ENCODE data around the gene SH3BGRL2.
"Not testable (repeated sequence)": the region's sequence is repeated elsewhere in the genome, so short reads cannot be mapped to it uniquely, and the experiment has no call there.

SH3BGRL2 gene

DNA sequence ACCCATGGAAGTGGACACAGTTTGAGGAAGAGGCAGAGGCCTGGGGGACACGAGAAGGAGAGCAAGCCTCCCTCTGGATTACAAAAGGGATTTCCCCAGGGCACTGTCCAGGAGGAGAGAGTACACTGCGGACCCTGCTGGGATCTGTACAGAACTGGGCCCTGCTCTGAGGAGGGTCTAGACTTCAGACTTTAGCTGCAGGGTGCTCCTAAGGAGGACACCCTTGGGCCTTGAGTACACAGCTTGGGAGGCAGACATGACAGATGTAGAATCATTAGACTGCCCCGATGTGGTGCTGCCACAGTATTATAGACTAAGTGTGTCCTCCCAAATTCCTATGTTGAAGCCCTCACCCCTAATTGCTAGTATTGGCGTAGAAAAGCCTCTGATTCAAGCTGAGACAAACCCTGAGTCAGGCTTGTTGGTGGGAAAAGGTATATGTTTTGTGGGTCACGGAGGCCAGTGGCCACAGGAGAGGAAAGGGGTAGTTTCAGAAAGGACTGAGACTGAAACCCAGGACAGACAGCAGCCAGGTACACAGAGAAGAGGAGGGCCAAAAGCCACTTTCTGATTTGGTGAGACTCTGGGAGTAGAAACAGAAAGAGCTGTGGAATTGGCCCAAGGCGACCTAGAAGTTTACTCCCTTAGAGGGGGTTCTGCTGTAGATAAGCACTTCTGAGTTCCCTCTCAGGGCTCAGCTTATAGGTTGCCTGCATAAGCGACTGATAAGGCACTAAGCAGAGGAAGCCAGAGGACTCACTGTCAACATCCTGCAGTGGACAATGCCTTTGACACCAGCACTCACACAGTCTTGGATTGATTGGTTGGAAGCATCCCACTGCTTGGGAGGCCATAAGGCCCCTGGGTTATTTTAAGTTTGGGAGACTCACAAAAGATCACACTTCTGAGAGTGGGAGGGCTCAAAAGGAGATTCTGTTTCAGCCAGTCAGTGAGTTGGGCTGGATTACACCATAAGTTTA lies 16.5 kb upstream of the SH3BGRL2 start:
- no peak for DNase-seq (ENCODE audit: low read depth)

DNA sequence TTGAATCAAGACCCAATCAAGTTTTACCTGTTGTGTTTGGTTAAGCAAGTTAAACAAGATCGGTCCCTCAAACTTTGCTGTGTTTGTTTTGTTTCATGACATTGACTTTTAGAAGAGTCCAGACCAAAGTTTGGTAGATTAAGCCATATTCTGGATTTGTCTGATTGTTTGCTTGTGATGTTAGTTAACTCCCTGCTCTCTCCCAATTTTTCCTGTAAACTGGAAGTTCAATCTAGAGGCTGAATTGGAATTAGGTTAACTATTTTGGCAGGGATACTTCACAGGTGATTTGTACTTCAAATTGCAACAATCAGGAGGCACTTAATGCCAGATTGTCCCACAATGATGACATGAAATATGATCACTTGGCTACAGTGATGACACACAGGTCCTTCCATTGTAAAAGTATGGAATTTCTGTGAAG lies 13.6 kb upstream of the SH3BGRL2 start:
- DNase-seq (ENCODE audit: low read depth), result no peak

DNA sequence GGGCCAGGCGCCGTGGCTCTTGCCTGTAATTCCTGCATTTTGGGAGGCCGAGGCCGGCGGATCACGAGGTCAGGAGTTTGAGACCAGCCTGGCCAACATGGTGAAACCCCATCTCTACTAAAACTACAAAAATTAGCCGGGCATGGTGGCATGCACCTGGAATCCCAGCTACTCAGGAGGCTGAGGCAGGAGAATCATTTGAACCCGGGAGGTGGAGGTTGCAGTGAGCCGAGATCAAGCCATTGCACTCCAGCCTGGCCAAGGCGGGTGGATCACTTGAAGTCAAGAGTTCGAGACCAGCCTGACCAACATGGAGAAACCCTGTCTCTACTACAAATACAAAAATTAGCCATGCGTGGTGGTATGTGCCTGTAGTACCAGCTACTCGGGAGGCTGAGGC lies 12.7 kb upstream of the SH3BGRL2 start:
- DNase-seq (ENCODE audit: low read depth), result not testable (repeated sequence)

DNA sequence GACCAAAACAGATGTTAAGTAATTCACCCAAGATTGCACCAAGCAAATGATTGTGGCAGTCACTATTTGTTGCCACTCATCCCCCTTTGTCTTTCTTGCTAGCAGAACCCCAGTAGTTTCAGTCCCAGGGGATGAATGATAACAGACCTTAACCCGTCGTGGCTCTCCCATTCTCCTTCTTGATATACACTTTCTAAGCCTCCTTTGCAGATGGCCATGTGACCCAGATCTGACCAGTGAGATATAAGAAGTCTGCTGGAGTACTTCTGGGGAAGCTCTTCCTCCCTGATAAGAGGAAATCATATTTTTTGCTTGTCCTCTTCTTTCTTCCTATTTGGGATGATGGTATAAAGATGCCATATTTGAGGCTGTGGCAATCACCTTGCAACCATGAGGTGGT lies 9.6 kb upstream of the SH3BGRL2 start:
- DNase-seq (ENCODE audit: low read depth), result no peak

DNA sequence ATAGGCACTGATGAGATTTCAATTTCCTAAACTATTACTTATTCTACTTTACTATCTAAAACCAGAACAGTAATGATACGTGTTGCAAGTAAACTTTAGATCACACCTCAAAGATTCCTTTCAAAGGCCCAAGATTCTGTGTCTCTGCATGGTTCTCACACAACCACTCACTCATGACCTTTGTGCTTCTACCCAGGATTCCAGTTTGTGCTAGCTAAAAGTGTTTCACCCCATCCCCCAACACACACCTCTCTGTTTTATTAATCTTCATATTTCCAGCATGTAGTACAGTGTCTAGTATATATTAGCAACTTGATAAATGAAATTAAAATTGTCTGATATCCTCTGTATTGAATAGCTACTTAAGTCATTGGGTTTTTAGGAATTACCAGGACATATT lies 8.8 kb upstream of the SH3BGRL2 start:
- DNase-seq (ENCODE audit: low read depth), result no peak

DNA sequence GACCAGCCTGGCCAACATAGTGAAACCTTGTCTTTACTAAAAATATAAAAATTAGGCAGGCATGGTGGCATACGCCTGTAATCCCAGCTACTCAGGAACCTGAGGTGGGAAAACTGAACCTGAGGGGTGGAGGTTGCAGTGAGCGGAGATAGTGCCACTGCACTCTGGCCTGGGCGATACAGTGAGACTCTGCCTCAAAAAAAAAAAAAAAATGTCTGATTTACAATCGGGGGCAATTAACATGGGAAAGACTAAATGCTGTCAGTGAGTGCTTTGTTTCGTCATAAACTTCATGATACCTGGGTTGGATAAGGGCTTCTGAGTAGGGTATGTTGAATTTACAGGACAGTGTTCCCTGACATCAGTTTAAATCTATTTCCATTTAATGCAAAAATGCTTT lies 8.0 kb upstream of the SH3BGRL2 start:
- no peak for DNase-seq (ENCODE audit: low read depth)

DNA sequence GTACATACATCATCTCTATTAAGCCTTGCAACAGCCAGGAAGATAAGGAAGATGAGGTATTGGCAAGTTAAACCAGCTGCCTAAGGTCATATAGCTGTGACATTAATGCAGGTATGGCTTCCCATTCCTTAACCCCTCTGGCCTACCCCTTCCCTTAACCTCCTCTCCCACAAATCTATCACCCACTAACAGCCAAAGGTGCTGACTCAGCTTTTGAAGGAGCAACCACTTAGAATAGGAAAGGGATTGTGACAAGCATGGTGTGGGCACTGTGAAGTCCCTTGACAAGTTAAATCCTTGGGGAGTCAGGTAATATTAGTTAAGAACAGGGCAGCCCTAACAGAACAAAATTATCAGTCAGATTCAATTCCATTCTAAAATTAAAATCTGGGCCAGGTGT lies 5.4 kb upstream of the SH3BGRL2 start:
- no peak for DNase-seq (ENCODE audit: low read depth)

DNA sequence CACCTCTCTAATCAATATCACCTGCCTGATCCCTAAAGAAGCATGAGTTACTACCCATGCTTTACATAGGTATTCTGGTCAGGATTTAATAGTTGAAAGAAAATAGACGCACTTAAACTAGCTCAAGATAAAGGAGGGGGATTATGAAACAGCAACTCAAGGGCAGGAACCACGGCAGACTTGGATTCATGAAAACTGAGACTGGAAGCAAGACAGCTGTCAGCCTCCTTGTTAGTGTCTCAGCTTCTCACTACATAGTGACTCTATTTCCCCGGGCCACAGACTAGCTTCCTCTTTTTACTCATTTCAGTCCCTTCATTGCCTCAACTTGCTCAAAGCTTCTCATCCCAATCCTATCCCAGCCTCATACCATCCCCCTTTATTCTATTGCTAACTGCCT lies 4.3 kb upstream of the SH3BGRL2 start:
- DNase-seq (ENCODE audit: low read depth), result no peak

DNA sequence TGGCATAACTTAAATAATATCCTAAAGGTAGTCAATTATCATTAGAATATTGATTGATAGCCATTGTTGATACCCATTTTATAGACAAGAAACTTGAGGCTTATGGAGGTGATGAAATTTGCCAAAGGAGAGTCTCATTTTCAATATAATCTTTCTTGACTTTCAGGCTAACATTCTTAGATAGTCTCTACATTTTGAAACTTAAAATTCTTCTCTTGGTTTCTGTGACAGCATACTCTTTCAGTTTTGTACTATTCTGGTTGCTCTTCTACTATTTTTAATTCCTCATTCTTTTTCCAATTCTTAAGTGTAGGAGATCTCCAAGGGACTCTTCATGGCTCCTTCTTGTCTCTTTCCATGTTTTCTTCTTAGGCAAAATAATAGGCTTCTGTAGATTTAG lies 3.7 kb upstream of the SH3BGRL2 start:
- DNase-seq (ENCODE audit: low read depth), result no peak

DNA sequence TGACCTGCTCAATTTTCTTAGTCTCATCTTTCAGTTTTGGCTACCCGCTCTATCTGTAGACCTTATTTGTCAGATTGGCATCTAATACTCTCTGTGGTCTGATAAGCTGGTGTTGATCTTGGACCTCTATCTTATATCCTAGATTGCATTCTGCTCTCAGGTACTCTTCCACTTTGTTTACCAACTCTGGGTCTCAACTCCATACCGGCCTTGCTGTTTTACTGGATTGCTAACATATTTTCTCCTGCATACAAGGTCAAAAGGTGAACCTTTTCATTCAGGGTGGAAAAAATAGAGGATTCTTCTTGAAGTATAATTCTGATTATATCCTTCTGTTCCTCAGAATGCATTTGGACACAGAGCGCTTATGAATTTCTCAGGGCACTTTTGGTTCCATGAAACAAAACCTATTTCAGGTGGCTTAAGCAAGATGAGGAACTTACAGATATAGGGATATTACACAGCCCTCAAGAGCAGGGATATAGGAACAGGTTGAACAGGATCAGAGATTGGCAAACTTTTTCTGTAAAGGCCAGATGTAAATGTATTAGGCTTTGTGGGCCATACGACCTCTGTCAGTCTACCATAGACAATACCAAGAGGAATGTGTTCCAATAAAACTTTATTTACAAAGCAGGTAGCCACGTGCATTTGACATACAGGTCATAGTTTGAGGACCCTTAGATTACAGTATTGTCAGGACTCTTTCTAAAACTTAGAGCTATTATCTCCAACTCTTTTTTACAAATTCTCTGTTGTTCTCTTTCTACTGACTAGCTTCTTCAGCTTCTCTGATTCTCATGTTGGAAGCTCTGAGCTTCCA lies 2.5 kb upstream of the SH3BGRL2 start:
- DNase-seq (ENCODE audit: low read depth), result no peak

DNA sequence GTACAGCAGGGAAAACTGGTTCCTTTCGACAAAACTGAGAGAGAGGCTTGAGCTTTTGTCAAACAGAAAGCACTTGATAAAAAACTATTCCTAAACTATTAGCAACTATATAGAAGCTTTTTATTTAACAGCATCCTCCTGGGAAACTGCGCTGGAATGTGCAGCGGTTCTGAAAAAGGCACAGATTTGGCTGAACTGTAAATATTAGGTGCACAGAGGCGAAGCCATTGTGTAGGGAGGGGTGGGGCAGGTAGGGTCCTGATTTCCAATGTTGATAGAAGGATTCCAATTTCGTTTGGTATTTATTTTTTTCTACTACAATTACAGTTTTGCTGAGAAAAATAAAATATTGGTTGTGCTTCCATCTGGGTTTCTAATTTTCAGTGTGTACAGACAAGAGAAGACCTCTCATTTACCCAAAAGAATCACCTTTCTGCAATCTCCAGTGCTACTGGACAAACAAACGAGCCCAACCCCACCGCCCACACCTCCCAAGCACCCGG lies 698 bp upstream of the SH3BGRL2 start:
- no peak for DNase-seq (ENCODE audit: low read depth)

DNA sequence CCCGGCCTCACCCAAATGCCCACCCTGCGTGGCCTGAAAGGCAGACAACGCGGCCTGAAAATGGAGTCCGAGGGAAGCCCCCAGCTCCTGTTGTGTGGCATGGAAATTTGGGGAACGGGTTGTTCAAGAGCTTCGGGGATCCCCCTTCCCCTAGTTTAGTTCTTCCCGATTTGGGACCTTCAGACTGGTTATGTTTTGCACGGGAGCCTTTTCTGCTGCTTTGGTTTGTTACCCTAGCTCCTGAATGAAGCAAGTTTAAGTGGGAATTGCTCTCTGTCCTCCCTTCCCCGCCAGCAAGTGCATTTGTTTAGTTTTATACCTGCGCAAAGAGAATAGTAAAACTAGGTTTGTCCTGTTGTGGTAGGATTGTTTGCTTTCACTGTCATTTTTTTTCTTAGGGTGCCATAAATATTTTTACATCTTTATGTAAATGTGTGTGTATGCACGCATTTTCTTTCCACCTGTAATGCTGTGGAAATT lies 604 bp downstream of the SH3BGRL2 start:
- no peak for DNase-seq (ENCODE audit: low read depth)

DNA sequence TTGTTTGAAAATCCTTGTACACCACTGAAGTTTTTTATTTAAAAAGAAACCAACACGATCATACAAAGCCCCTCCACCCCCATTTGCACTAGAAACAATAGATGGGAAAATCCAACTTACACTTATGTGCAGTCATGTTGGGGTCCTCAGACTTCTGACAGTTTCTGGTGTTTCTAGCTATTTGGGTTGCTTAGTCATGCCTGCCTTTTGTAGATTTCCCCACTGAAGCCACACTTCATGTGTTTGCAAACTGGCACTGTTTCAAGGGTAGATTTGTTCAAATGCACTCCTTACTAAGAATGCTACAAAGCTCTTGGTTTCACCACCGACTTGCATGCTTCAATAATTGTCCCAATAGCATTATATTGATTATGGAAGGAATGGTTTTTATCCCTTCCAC lies 1.5 kb downstream of the SH3BGRL2 start:
- no peak for DNase-seq (ENCODE audit: low read depth)

DNA sequence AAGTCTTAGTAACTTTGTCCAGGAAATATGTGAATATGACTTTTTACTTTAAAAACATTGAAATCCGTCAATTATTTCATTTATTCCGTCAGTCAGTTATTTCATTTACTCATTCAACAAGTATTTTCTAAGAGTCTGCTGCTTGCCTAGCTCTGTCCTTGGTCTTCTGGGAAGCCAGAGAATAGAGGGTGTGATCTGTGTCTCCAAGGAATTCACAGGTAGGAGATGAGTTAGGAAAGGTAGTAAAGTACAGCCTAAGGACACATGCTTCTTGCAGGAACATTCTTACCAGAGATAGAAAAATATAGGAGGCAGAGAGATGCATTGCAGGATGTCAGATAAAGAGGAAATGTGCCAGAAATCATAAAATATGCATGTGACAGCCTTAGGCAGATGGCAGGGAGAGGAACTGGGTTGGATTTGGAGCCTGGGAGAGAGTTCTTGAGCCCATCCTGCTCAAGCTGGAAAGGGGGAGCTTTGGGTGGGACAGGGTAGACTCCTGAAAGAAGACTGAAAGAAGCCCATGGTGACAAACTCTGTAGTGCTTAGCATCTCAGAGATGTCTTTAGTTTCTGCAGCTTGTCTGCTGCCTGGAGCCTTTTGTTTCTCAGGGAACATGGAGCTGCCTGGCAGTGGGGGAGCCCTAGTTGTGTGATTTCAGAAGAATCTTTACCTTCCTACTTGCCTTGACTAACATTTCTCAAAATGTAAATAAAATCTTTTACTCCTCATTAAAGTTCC lies 3.5 kb downstream of the SH3BGRL2 start:
- DNase-seq (ENCODE audit: low read depth), result no peak

DNA sequence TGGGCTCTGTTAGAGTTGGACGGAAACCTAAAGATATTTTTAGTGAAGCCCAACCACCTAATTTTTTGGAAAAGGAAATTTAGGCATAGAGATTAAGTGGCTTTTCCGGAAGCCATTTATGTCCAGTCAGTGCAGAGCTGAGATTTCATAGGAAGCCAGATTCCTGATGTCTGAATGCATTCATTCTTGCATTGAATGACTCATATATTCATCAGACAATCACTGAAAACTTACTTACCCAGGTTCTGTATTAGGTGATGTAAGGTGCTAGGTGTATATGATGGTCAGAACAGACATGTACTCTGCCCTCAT lies 4.1 kb downstream of the SH3BGRL2 start:
- no peak for DNase-seq (ENCODE audit: low read depth)

DNA sequence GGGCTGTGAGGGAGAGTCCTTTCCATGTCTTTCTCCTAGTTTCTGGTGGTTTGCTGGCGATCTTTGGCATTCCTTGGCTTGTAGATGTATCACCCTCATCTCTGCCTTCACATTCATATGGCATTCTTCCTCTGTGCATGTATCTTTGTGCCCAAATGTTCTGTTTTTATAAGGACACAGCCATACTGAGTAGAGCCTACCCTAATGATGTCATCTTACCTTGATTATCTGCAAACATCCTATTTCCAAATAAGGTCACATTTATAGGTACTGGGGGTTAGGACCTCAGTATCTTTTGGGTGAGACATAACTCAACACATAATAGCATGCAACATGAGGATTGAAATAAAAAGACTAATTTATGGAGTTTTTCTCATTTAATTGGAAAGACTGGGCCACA lies 5.5 kb downstream of the SH3BGRL2 start:
- no peak for DNase-seq (ENCODE audit: low read depth)

DNA sequence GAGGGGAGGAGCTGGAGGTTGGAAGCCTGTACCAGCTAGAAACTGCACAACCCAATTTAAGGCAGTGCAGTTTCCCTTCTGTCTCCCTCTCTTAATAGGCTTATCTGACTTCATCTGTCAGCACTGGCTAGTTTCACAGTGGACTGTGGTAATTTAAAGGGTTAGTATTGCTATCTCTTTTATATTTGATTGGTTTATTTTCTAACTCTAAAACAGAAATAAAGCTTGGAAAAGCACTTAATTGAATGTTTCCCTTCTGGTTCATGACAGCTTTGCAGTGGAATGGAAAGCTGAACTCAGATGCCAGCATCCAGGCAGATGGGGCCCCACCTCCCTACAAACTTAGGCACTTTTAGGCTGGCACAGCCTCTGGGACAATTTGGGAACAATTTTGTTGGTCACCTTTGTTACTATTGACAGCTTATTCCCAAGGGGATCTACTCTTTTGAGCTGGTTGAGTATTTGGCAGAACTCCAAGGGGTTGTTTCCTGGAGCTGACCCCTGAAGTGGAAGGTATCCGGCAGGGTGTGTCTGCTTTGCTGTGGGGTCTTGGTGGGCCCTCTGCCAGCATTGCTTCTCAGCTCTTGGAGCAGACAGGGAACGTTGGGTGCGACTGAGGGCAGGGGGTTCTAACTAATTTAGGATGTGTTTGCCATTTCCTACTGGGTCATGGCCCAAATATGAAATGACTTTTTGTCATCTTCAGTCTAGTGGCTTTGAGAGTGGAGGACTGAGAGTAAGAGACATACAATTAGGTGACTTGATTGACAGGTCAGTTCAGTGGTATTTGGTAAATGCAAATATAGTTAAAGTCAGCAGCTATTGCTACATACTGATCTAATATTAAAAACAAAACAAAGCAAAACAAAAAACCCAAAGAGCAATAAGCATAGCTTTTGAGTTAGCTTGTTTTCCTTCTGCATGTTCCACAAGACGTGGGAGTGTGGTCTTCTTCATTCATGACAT lies 9.3 kb downstream of the SH3BGRL2 start:
- DNase-seq (ENCODE audit: low read depth), result no peak

DNA sequence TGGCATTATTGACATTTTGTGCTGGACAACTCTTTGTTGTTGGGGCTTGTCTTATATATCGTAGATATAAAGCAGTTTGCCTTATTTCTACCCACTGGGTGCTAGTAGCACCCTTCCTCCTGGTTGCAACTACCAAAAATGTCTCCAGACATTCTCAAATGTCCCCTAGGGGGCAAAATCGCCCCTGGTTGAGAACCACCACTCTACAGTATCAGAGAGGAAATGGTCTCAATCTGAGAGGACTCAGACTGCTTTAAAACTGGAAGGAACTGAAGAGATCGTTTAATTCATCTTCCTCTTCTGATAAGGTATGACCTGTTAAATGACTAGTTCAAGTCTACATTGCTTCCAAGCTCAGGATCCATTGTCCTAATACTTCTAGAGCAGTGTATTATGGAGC lies 14.9 kb downstream of the SH3BGRL2 start:
- no peak for DNase-seq (ENCODE audit: low read depth)

DNA sequence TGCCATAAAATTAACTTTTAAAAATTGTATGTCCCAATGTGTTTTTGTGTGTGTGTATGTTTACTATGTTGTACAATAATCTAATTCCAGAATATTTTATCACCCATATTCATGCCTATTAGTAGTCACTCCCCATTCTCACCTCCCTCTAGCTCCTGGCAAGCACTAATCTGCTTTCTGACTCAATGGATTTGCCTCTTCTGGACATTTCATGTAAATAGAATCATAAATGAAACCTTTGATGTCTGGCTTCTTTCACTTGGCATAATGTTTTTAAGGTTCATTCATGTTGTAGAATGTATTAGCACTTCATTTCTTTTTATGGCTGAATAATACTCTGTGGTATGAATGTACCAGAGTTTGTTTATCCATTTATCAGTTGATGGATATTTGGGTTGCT lies 15.4 kb downstream of the SH3BGRL2 start:
- DNase-seq (ENCODE audit: low read depth), result no peak

DNA sequence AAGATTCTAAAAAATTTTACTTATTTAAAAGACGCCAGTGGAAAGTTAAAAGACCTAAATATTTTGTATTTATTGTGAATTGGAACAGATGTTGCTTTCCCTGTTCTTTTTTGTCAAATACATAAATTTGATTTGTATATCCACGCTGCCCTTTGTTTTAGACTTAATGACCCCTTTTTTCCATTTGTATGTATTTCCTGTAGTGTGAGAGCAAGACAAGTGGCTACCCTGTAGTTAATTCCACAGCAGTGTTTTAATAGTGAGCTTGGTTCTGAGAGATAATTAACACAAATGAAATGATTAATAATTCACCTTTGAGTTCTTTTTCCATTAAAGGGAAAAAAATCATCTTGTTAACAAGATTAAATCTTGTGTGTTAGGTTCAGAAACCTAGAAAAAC lies 16.6 kb downstream of the SH3BGRL2 start:
- no peak for DNase-seq (ENCODE audit: low read depth)

DNA sequence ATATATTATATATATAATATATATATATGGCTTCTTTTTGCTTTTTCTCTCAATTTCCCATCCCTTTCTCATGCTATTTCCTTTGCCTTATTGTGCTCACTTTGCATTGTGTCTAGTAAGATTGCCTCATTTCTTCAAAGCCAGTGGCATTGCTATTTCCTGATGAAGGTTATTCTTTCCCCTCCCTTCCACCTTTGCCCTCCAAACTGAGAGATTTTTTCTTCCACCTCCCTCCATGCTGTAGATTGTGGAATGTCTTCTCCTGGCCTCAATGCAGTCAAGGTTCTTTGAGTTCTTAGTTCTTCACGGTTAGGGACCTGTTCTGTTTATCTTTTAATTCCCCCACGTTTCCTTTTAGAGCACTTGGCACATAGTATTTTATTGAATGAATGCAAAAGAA lies 17.2 kb downstream of the SH3BGRL2 start:
- DNase-seq (ENCODE audit: low read depth), result no peak
